WTC11 (cell line): ENCODE results near the gene ADAM11. TPM values are rescaled to one million over a fixed set of nuclear protein-coding genes. Genes with fewer than 3 reads are reported as not detected.
"Not testable (repeated sequence)": the region's sequence is repeated elsewhere in the genome, so short reads cannot be mapped to it uniquely, and the experiment has no call there.

Experiments
- ATAC-seq: fragments of 200-7000 bp; cut with Tn5 transposase; 2 replicates; pipeline ENCODE4 v1.10.0; 2021; ENCODE audit warnings: mild to moderate bottlenecking, moderate library complexity
- CTCF ChIA-PET: fragments of 300-600 bp; sonication (Branson Sonifier 250); formaldehyde crosslinking; loops from one replicate; lab custom pipeline; 2021; ENCODE audit warnings: antibody characterized with exemption; lab: Charles Lee
- POLR2A ChIA-PET: fragments of 350-600 bp; sonication (Branson Sonifier 250); formaldehyde crosslinking; loops from one replicate; lab custom pipeline; 2021; ENCODE audit warnings: antibody characterized with exemption; lab: Charles Lee
- DNase-seq: peaks from one replicate; pipeline ENCODE4 v3.0.0; 2021; ENCODE audit warnings: low spot score
- H3K27ac Mint-ChIP-seq: 2 replicates; pipeline ENCODE4 v1.8.0; 2021; ENCODE audit warnings: mixed read lengths
- H3K27me3 Mint-ChIP-seq: 2 replicates; pipeline ENCODE4 v1.8.0; 2021; ENCODE audit warnings: low read depth, mild to moderate bottlenecking, moderate library complexity, mixed read lengths
- H3K36me3 Mint-ChIP-seq: 2 replicates; pipeline ENCODE4 v1.8.0; 2021; ENCODE audit warnings: mixed read lengths
- H3K4me1 Mint-ChIP-seq: 2 replicates; pipeline ENCODE4 v1.8.0; 2022; ENCODE audit warnings: mixed read lengths
- H3K4me3 Mint-ChIP-seq: 2 replicates; pipeline ENCODE4 v1.8.0; 2021; ENCODE audit warnings: mild to moderate bottlenecking, moderate library complexity, mixed read lengths
- H3K9me3 Mint-ChIP-seq: 2 replicates; pipeline ENCODE4 v1.8.0; 2021; ENCODE audit warnings: mixed read lengths
- CREM ChIP-seq: sonication (generic); formaldehyde crosslinking; IDR thresholded peaks from 2 replicates; pipeline ENCODE4 v1.8.1; 2022; ENCODE audit warnings: mild to moderate bottlenecking, missing genetic modification reagents, moderate library complexity
- ESRRA ChIP-seq: sonication (generic); formaldehyde crosslinking; IDR thresholded peaks from 2 replicates; pipeline ENCODE4 v1.8.1; 2022; ENCODE audit warnings: mild to moderate bottlenecking, missing genetic modification reagents, borderline replicate concordance
- FOXK1 ChIP-seq: sonication (generic); formaldehyde crosslinking; IDR thresholded peaks from 2 replicates; pipeline ENCODE4 v1.8.0; 2022; ENCODE audit warnings: mild to moderate bottlenecking, moderate library complexity, missing genetic modification reagents
- FOXP1 ChIP-seq: sonication (generic); formaldehyde crosslinking; IDR thresholded peaks from 2 replicates; pipeline ENCODE4 v1.8.0; 2022; ENCODE audit warnings: missing genetic modification reagents, mild to moderate bottlenecking, moderate library complexity, borderline replicate concordance
- FOXP4 ChIP-seq: sonication (generic); formaldehyde crosslinking; IDR thresholded peaks from 2 replicates; pipeline ENCODE4 v1.8.0; 2022; ENCODE audit warnings: mild to moderate bottlenecking, missing genetic modification reagents
- HMGA2 ChIP-seq: fragments of 250-450 bp; sonication (Bioruptor Pico); IDR thresholded peaks from 2 replicates; pipeline ENCODE4 v1.4.0; 2021; ENCODE audit warnings: mild to moderate bottlenecking, moderate library complexity
- HMGXB4 ChIP-seq: sonication (generic); formaldehyde crosslinking; IDR thresholded peaks from 2 replicates; pipeline ENCODE4 v1.8.1; 2023; ENCODE audit warnings: mild to moderate bottlenecking, moderate library complexity, missing genetic modification reagents
- IRF1 ChIP-seq: sonication (generic); formaldehyde crosslinking; IDR thresholded peaks from 2 replicates; pipeline ENCODE4 v1.8.0; 2023; ENCODE audit warnings: missing genetic modification reagents
- JAZF1 ChIP-seq: fragments of 250-450 bp; sonication (Bioruptor Pico); IDR thresholded peaks from 2 replicates; pipeline ENCODE4 v1.9.0; 2021; ENCODE audit warnings: moderate library complexity, mild to moderate bottlenecking, inconsistent platforms
- JUN ChIP-seq: sonication (generic); formaldehyde crosslinking; IDR thresholded peaks from 2 replicates; pipeline ENCODE4 v1.8.0; 2023; ENCODE audit warnings: mild to moderate bottlenecking, missing genetic modification reagents
- NR2C2 ChIP-seq: sonication (generic); formaldehyde crosslinking; IDR thresholded peaks from 2 replicates; pipeline ENCODE4 v1.8.0; 2022; ENCODE audit warnings: mild to moderate bottlenecking, missing genetic modification reagents
- PRRX2 ChIP-seq: fragments of 250-450 bp; sonication (Bioruptor Pico); IDR thresholded peaks from 2 replicates; pipeline ENCODE4 v1.8.0; 2021; ENCODE audit warnings: mild to moderate bottlenecking
- ZBTB43 ChIP-seq: sonication (generic); formaldehyde crosslinking; IDR thresholded peaks from 2 replicates; pipeline ENCODE4 v1.8.1; 2023; ENCODE audit warnings: mild to moderate bottlenecking, missing genetic modification reagents
- ZMAT4 ChIP-seq: fragments of 250-450 bp; sonication (Bioruptor Pico); IDR thresholded peaks from 2 replicates; pipeline ENCODE4 v1.9.0; 2021; ENCODE audit warnings: mild to moderate bottlenecking
- ZSCAN18 ChIP-seq: fragments of 250-450 bp; sonication (Bioruptor Pico); IDR thresholded peaks from 2 replicates; pipeline ENCODE4 v2.1.2; 2022; ENCODE audit warnings: mild to moderate bottlenecking, moderate library complexity
- total RNA-seq: library from RNA; stranded (reverse); gene quantifications from 3 replicates; pipeline ENCODE4 v1.2.3, GENCODE V29; 2021

ADAM11 gene
- total RNA-seq, 1 experiment from 2014 or later = 3.0 TPM

- no peak for TF ChIP-seq HMGXB4 (CRISPR knock-in tag)
- TF ChIP-seq, all 79 proteins: peak for 0
Observed at GRCh38 chr17:44812263-44812662, 53.5 kb downstream of the ADAM11 start (continued).

- ATAC-seq, H3K4me3 Mint-ChIP-seq, H3K27me3 Mint-ChIP-seq, H3K27ac Mint-ChIP-seq, H3K4me1 Mint-ChIP-seq, H3K9me3 Mint-ChIP-seq, POLR2A ChIA-PET, DNase-seq: not testable (repeated sequence)
- CTCF ChIA-PET = interaction anchor here (1.0 to 1.2 kb wide), 2 partner anchors 39 to 43 kb away, joined by 3 to 4 read pairs; no protein-coding TSS in a partner anchor
- peaks cover 12% of the 10 kb centered on the region for H3K36me3 Mint-ChIP-seq
Observed at GRCh38 chr17:44818508-44818907, 59.7 kb downstream of the ADAM11 start.

- H3K36me3 Mint-ChIP-seq = peaks cover 14% of the 10 kb centered on the region
- POLR2A ChIA-PET = interaction anchor here (0.8 kb wide), 1 partner anchor 8 kb away, joined by 3 read pairs; no protein-coding TSS in a partner anchor
- peaks cover 7% of the 10 kb centered on the region for H3K4me1 Mint-ChIP-seq
- CTCF ChIA-PET = interaction anchor here (0.6 to 1.1 kb wide), 5 partner anchors 11 to 74 kb away, joined by 3 to 7 read pairs (median 3); no protein-coding TSS in a partner anchor
- no peaks in the 10 kb centered on the region for H3K27me3 Mint-ChIP-seq
- DNase-seq = no peak
- H3K9me3 Mint-ChIP-seq = no peaks in the 10 kb centered on the region
- H3K27ac Mint-ChIP-seq = peak overlapping the region; percentile 51; the same call in 1 of the 2 replicates
- TF ChIP-seq PRRX2 (CRISPR knock-in tag) (no peak), ZSCAN18 (CRISPR knock-in tag) (no peak)
- no peak for ATAC-seq
- no peak overlapping the region for H3K4me3 Mint-ChIP-seq
Observed at GRCh38 chr17:44820631-44821212, 61.9 kb downstream of the ADAM11 start.

- CTCF ChIA-PET = interaction anchor here (1.4 kb wide), 1 partner anchor 310 kb away, joined by 3 read pairs; the partner anchor contains the start of gene ACBD4
- H3K27ac Mint-ChIP-seq, H3K4me3 Mint-ChIP-seq, H3K27me3 Mint-ChIP-seq, DNase-seq, H3K9me3 Mint-ChIP-seq, ATAC-seq, POLR2A ChIA-PET, H3K36me3 Mint-ChIP-seq: not testable (repeated sequence)
- H3K4me1 Mint-ChIP-seq = peaks cover 25% of the 10 kb centered on the region
Observed at GRCh38 chr17:44825236-44825635, 66.4 kb downstream of the ADAM11 start.

GRCh38 chr17:44826123-44826790, 67.5 kb downstream of the ADAM11 start:
- H3K4me1 Mint-ChIP-seq = peaks cover 29% of the 10 kb centered on the region
- ATAC-seq = no peak
- H3K4me3 Mint-ChIP-seq = no peak overlapping the region
- no peak for DNase-seq
- no peaks in the 10 kb centered on the region for H3K9me3 Mint-ChIP-seq
- CTCF ChIA-PET = no interaction called here
- H3K36me3 Mint-ChIP-seq = peaks cover 5% of the 10 kb centered on the region; the same call in 1 of the 2 replicates
- no peak overlapping the region for H3K27ac Mint-ChIP-seq
- POLR2A ChIA-PET = no interaction called here
- no peaks in the 10 kb centered on the region for H3K27me3 Mint-ChIP-seq
- no peak for TF ChIP-seq JAZF1 (CRISPR knock-in tag)
- TF ChIP-seq NR2C2 = no peak
- no peak for TF ChIP-seq HMGA2 (CRISPR knock-in tag)
- no peak for TF ChIP-seq CREM (CRISPR knock-in tag)
- TF ChIP-seq FOXP4 (CRISPR knock-in tag) = no peak
- no peak for TF ChIP-seq ZBTB43 (CRISPR knock-in tag)
- no peak for TF ChIP-seq IRF1 (CRISPR knock-in tag)
- no peak for TF ChIP-seq ZMAT4 (CRISPR knock-in tag)
- no peak for TF ChIP-seq FOXK1 (CRISPR knock-in tag)
- no peak for TF ChIP-seq ZSCAN18 (CRISPR knock-in tag)
- TF ChIP-seq ESRRA = no peak
- TF ChIP-seq JUN (CRISPR knock-in tag) = no peak
- TF ChIP-seq FOXP1 (CRISPR knock-in tag) = no peak
